K562 (cell line): ENCODE data around the gene SET.

ENCODE experiments used
- POLR2A ChIP-seq: fragments of 450-650 bp; conservative IDR thresholded peaks from 2 replicates; pipeline ENCODE4 v1.6.1; 2016
- ZFX ChIP-seq: sonication (generic); formaldehyde crosslinking; IDR thresholded peaks from 2 replicates; pipeline ENCODE4 v1.8.0; 2022; ENCODE audit warnings: mild to moderate bottlenecking, missing genetic modification reagents, moderate library complexity
- TF ChIP-seq, protein P1 (sequence below): fragments of 150-350 bp; IDR thresholded peaks from 2 replicates; pipeline ENCODE4 v1.6.1; 2014; ENCODE audit warnings: low read depth, mild to moderate bottlenecking, low read length, borderline replicate concordance
- TF ChIP-seq, protein P2 (sequence below), 3 experiments: IDR thresholded peaks in 2 of 3; conservative IDR thresholded peaks in 1 of 3; 2 replicates each; pipeline ENCODE4 v1.5.1; 2011 to 2012; ENCODE audit warnings: low read length in 3 of 3, mild to moderate bottlenecking in 3 of 3, control low read depth in 2 of 3, improper control_type of control experiment in 1 of 3, inconsistent platforms in 1 of 3, low read depth in 1 of 3, mixed read lengths in 1 of 3, moderate library complexity in 1 of 3; ENCODE audit not compliant: insufficient read depth in 2 of 3
- TF ChIP-seq, protein P3 (sequence below): sonication (generic); formaldehyde crosslinking; IDR thresholded peaks from 2 replicates; pipeline ENCODE4 v1.9.0; 2022; ENCODE audit warnings: mild to moderate bottlenecking, missing genetic modification reagents

DNA sequence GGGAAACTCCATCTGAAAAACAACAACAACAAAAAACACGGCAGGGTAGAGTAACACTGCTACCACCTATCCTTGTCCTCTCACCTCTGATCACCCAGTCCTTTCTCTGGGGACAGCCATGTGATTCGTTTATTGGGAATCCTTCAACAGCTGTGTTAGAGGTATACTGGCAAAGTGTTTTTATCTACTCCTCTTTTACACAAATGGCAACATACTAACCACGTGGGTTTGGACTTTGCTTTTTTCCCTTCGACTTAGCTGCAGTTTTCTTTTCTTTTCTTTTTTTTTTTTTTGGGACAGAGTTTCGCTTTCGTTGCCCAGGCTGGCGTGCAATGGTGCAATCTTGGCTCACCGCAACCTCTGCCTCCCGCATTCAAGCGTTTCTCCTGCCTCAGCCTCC is 11.2 kb upstream of the SET start:
- TF ChIP-seq, protein P1, sequence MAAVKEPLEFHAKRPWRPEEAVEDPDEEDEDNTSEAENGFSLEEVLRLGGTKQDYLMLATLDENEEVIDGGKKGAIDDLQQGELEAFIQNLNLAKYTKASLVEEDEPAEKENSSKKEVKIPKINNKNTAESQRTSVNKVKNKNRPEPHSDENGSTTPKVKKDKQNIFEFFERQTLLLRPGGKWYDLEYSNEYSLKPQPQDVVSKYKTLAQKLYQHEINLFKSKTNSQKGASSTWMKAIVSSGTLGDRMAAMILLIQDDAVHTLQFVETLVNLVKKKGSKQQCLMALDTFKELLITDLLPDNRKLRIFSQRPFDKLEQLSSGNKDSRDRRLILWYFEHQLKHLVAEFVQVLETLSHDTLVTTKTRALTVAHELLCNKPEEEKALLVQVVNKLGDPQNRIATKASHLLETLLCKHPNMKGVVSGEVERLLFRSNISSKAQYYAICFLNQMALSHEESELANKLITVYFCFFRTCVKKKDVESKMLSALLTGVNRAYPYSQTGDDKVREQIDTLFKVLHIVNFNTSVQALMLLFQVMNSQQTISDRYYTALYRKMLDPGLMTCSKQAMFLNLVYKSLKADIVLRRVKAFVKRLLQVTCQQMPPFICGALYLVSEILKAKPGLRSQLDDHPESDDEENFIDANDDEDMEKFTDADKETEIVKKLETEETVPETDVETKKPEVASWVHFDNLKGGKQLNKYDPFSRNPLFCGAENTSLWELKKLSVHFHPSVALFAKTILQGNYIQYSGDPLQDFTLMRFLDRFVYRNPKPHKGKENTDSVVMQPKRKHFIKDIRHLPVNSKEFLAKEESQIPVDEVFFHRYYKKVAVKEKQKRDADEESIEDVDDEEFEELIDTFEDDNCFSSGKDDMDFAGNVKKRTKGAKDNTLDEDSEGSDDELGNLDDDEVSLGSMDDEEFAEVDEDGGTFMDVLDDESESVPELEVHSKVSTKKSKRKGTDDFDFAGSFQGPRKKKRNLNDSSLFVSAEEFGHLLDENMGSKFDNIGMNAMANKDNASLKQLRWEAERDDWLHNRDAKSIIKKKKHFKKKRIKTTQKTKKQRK = no peak
- TF ChIP-seq, protein P2, sequence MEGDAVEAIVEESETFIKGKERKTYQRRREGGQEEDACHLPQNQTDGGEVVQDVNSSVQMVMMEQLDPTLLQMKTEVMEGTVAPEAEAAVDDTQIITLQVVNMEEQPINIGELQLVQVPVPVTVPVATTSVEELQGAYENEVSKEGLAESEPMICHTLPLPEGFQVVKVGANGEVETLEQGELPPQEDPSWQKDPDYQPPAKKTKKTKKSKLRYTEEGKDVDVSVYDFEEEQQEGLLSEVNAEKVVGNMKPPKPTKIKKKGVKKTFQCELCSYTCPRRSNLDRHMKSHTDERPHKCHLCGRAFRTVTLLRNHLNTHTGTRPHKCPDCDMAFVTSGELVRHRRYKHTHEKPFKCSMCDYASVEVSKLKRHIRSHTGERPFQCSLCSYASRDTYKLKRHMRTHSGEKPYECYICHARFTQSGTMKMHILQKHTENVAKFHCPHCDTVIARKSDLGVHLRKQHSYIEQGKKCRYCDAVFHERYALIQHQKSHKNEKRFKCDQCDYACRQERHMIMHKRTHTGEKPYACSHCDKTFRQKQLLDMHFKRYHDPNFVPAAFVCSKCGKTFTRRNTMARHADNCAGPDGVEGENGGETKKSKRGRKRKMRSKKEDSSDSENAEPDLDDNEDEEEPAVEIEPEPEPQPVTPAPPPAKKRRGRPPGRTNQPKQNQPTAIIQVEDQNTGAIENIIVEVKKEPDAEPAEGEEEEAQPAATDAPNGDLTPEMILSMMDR (IDR thresholded peaks at IDR 0.05 in 2 of 3, conservative IDR thresholded peaks at IDR 0.05 in 1 of 3; ENCODE audit: insufficient read depth in 2 of 3, low read depth in 1 of 3, low read length in 3 of 3) = no peak
- TF ChIP-seq POLR2A = no peak
- TF ChIP-seq ZFX = no peak
- TF ChIP-seq, protein P3, sequence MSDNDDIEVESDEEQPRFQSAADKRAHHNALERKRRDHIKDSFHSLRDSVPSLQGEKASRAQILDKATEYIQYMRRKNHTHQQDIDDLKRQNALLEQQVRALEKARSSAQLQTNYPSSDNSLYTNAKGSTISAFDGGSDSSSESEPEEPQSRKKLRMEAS = no peak
